SK-N-MC (cell line): ENCODE measurements around the gene PLEKHO2.

Source experiments
- DNase-seq: peaks from one replicate; pipeline ENCODE4 v3.0.0-alpha.2; 2011; ENCODE audit warnings: low read depth, low spot score
- H3K27ac ChIP-seq: fragments of 200-600 bp; sonication (generic); 2 replicates; pipeline ENCODE4 v1.5.1; 2016; ENCODE audit warnings: mixed run types
- H3K36me3 ChIP-seq: fragments of 200-600 bp; sonication (generic); 2 replicates; pipeline ENCODE4 v1.6.1; 2017; ENCODE audit warnings: antibody characterized with exemption, low read length, mixed read lengths; ENCODE audit not compliant: insufficient read depth
- H3K4me3 ChIP-seq: fragments of 200-600 bp; sonication (generic); 2 replicates; pipeline ENCODE4 v1.5.1; 2016
- H3K9ac ChIP-seq: fragments of 200-600 bp; sonication (generic); 2 replicates; pipeline ENCODE4 v1.8.0; 2017; ENCODE audit warnings: mixed run types, mixed read lengths; ENCODE audit not compliant: insufficient read length
- H3K9me3 ChIP-seq: fragments of 200-600 bp; sonication (generic); 2 replicates; pipeline ENCODE4 v1.6.1; 2017; ENCODE audit warnings: low read depth, mild to moderate bottlenecking, antibody characterized with exemption, low read length, moderate library complexity, mixed read lengths
- EZH2 ChIP-seq: fragments of 200-600 bp; sonication (generic); IDR thresholded peaks from one replicate; pipeline ENCODE4 v1.6.1; 2017; ENCODE audit warnings: antibody characterized with exemption
- FOXP2 ChIP-seq: optimal IDR thresholded peaks from 2 replicates; pipeline ENCODE3; 2011; ENCODE audit warnings: mild to moderate bottlenecking, moderate library complexity; ENCODE audit not compliant: insufficient read depth; ENCODE audit errors: extremely low read length, control extremely low read depth
- POLR2AphosphoS5 ChIP-seq: IDR thresholded peaks from 2 replicates; pipeline ENCODE4 v1.6.1; 2012; ENCODE audit warnings: mild to moderate bottlenecking, low read depth, low read length, borderline replicate concordance

PLEKHO2 gene

DNA sequence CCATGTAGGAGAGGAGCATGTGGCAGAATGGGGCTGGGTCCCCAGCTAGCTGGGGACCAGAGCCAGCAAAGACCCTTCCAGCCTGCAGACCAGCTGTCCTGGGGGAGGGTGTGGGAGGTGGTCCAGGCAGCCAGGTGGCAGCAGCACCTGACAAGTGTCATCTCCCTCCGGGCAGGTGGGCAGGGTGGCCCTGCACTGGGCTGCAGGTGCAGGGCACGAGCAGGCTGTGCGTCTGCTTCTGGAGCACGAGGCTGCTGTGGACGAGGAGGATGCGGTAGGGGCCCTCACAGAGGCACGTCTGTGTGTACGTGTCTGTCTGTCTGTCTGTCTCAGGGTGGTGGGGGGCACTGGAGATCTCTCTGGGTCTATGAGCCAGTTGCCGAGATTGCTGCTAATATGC, 75.5 kb downstream of the PLEKHO2 start:
- H3K36me3 ChIP-seq, result no peaks in the 10 kb centered on the region
- H3K9ac ChIP-seq, result no peak overlapping the region
- no peaks in the 10 kb centered on the region for H3K9me3 ChIP-seq
- no peak overlapping the region for H3K4me3 ChIP-seq
- DNase-seq, result no peak
- H3K27ac ChIP-seq, result no peak overlapping the region
- TF ChIP-seq FOXP2, result no peak
- no peak for TF ChIP-seq EZH2
- TF ChIP-seq POLR2AphosphoS5, result no peak
